ENCODE results near the gene SAMD14.
A peak's percentile ranks its signal among the peaks of the same experiment; 100 is the strongest.

The SAMD14 gene

GRCh38 chr17:50148226-50149090 is 18.5 kb upstream of the SAMD14 start:
- peak; percentile 46 to 75 for DNase-seq (ENCODE audit: low read depth in 2 of 2)

GRCh38 chr17:50147841-50148225 is 17.9 kb upstream of the SAMD14 start:
- DNase-seq (ENCODE audit: low read depth in 2 of 2), result no peak

GRCh38 chr17:50146927-50147665 is 17.1 kb upstream of the SAMD14 start:
- DNase-seq (ENCODE audit: low read depth in 2 of 2), result no peak

- DNase-seq (ENCODE audit: low read depth in 2 of 2), result no peak
These were observed 16.4 kb upstream of the SAMD14 start for GRCh38 chr17:50146230-50146926.

GRCh38 chr17:50145532-50146229 is 15.7 kb upstream of the SAMD14 start:
- no peak for DNase-seq (ENCODE audit: low read depth in 2 of 2)

- no peak for DNase-seq (ENCODE audit: low read depth in 2 of 2)
These were observed 15.0 kb upstream of the SAMD14 start for GRCh38 chr17:50144845-50145531.

GRCh38 chr17:50144355-50144754 is 14.4 kb upstream of the SAMD14 start:
- DNase-seq (ENCODE audit: low read depth in 2 of 2), result no peak

GRCh38 chr17:50143461-50144176 is 13.7 kb upstream of the SAMD14 start:
- DNase-seq (ENCODE audit: low read depth in 2 of 2), result no peak

GRCh38 chr17:50141745-50142110 is 11.8 kb upstream of the SAMD14 start:
- DNase-seq (ENCODE audit: low read depth in 2 of 2), result no peak

- DNase-seq (ENCODE audit: low read depth in 2 of 2), result no peak
These were observed 11.2 kb upstream of the SAMD14 start for GRCh38 chr17:50141026-50141744.

GRCh38 chr17:50139950-50140885 is 10.3 kb upstream of the SAMD14 start:
- peak in 1 of 2 donors; percentile 76 for DNase-seq (ENCODE audit: low read depth in 2 of 2)

- DNase-seq (ENCODE audit: low read depth in 2 of 2), result no peak
These were observed 9.3 kb upstream of the SAMD14 start for GRCh38 chr17:50139185-50139783.

- DNase-seq (ENCODE audit: low read depth in 2 of 2), result no peak
These were observed 7.1 kb upstream of the SAMD14 start for GRCh38 chr17:50137042-50137441.

- DNase-seq (ENCODE audit: low read depth in 2 of 2), result no peak
These were observed 6.2 kb upstream of the SAMD14 start for GRCh38 chr17:50136096-50136687.

GRCh38 chr17:50135316-50136095 is 5.5 kb upstream of the SAMD14 start:
- no peak for DNase-seq (ENCODE audit: low read depth in 2 of 2)

GRCh38 chr17:50134206-50135110 is 4.5 kb upstream of the SAMD14 start:
- DNase-seq (ENCODE audit: low read depth in 2 of 2), result no peak

Data from stimulated activated CD4-positive, alpha-beta T cell treated with anti-CD3 and anti-CD28 coated beads, Interleukin-15, amount 100 ng/mL, for 48 hours (primary cell).